A549 (cell line): ENCODE measurements around the gene FAM78A. TPM values are rescaled to one million over a fixed set of nuclear protein-coding genes. Genes with fewer than 3 reads are reported as not detected.

ENCODE experiments used
- ATAC-seq, 2 experiments: fragments of 200-7000 bp in 1 of 2; fragments of >200 bp in 1 of 2; cut with Nextera tagmentation in 1 of 2; cut with Tn5 transposase in 1 of 2; 3 replicates each; pipeline versions ENCODE4 v1.8.0 to v1.9.1; 2018 to 2020; ENCODE audit warnings: mild to moderate bottlenecking in 1 of 2, moderate library complexity in 1 of 2
- CTCF ChIA-PET: fragments of 300-600 bp; sonication (Branson Sonifier 250); formaldehyde crosslinking; extraction: SDS; loops from one replicate; lab custom pipeline; 2021; ENCODE audit warnings: antibody characterized with exemption, inconsistent platforms; lab: Yijun Ruan, JAX
- POLR2A ChIA-PET: fragments of 350-600 bp; formaldehyde crosslinking; extraction: SDS; loops from one replicate; lab custom pipeline; 2021; ENCODE audit warnings: antibody characterized with exemption, inconsistent platforms; lab: Yijun Ruan, JAX
- DNase-seq, 2 experiments: peaks; one replicate each; pipeline versions ENCODE4 v3.0.0 to v3.0.0-alpha.2; 2011 to 2016; ENCODE audit warnings: low read depth in 1 of 2, low spot score in 1 of 2
- FAIRE-seq: peaks from 2 replicates; lab custom pipeline; 2011; peaks lifted over from hg19 to GRCh38; lab: Jason Lieb, UNC
- H3K27ac ChIP-seq, 2 experiments: fragments of >200 bp; sonication (Bioruptor Twin); formaldehyde crosslinking; 3 replicates each; pipeline ENCODE4 v1.5.1; 2016 to 2017
- H3K4me1 ChIP-seq: fragments of >200 bp; sonication (Bioruptor Twin); formaldehyde crosslinking; 3 replicates; pipeline ENCODE4 v1.6.1; 2016
- H3K4me2 ChIP-seq: fragments of >200 bp; sonication (Bioruptor Twin); formaldehyde crosslinking; 3 replicates; pipeline ENCODE4 v1.6.1; 2016
- H3K4me3 ChIP-seq: fragments of >200 bp; sonication (Bioruptor Twin); formaldehyde crosslinking; 3 replicates; pipeline ENCODE4 v1.5.1; 2016
- H3K9me3 ChIP-seq: fragments of >200 bp; sonication (Bioruptor Twin); formaldehyde crosslinking; 3 replicates; pipeline ENCODE4 v1.6.1; 2016
- ATOH8 ChIP-seq: fragments of 250-450 bp; sonication (Bioruptor Pico); IDR thresholded peaks from 2 replicates; pipeline ENCODE4 v1.5.0; 2020; ENCODE audit warnings: low read depth, mild to moderate bottlenecking, moderate library complexity
- BCL3 ChIP-seq: fragments of >200 bp; sonication (Bioruptor Twin); formaldehyde crosslinking; IDR thresholded peaks from 3 replicates; pipeline ENCODE4 v1.6.1; 2016
- ESRRA ChIP-seq: fragments of 150-350 bp; IDR thresholded peaks from 2 replicates; pipeline ENCODE4 v1.6.1; 2014; ENCODE audit warnings: mild to moderate bottlenecking, low read length, borderline replicate concordance
- FOSL2 ChIP-seq, 2 experiments: fragments of 450-650 bp in 1 of 2; fragments of >200 bp in 1 of 2; sonication (Bioruptor Twin) in 1 of 2; formaldehyde crosslinking; IDR thresholded peaks; 2 replicates each; pipeline versions ENCODE4 v1.5.0 to v1.6.1; 2016 to 2020; ENCODE audit warnings: mild to moderate bottlenecking in 1 of 2, moderate library complexity in 1 of 2
- KDM5A ChIP-seq: fragments of 200-600 bp; sonication (generic); IDR thresholded peaks from 2 replicates; pipeline ENCODE4 v1.6.1; 2016; ENCODE audit warnings: antibody characterized with exemption, mild to moderate bottlenecking
- PHF8 ChIP-seq: fragments of 200-600 bp; sonication (generic); IDR thresholded peaks from 2 replicates; pipeline ENCODE4 v1.6.1; 2016; ENCODE audit warnings: low read depth, mild to moderate bottlenecking, antibody characterized with exemption, moderate library complexity, borderline replicate concordance
- POLR2A ChIP-seq: IDR thresholded peaks from 2 replicates; pipeline ENCODE4 v1.6.1; 2012; ENCODE audit warnings: mild to moderate bottlenecking, low read length
- RAD21 ChIP-seq, 2 experiments: fragments of >200 bp in 1 of 2; sonication (Bioruptor Twin) in 1 of 2; formaldehyde crosslinking in 1 of 2; IDR thresholded peaks in 1 of 2; conservative IDR thresholded peaks in 1 of 2; 2 replicates in 1 of 2; 3 replicates in 1 of 2; pipeline ENCODE4 v1.6.1; 2012 to 2018; ENCODE audit warnings: inconsistent platforms in 1 of 2
- RARB ChIP-seq: fragments of 250-450 bp; sonication (Bioruptor Pico); IDR thresholded peaks from 2 replicates; pipeline ENCODE4 v1.8.0; 2021; ENCODE audit warnings: mild to moderate bottlenecking, moderate library complexity
- SREBF2 ChIP-seq: fragments of 450-650 bp; IDR thresholded peaks from 2 replicates; pipeline ENCODE4 v1.6.1; 2014; ENCODE audit warnings: mild to moderate bottlenecking, moderate library complexity
- TFCP2L1 ChIP-seq: fragments of 250-450 bp; sonication (Bioruptor Pico); IDR thresholded peaks from 2 replicates; pipeline ENCODE4 v1.5.0; 2021; ENCODE audit warnings: mild to moderate bottlenecking
- ZNF302 ChIP-seq: fragments of 250-450 bp; sonication (Bioruptor Pico); IDR thresholded peaks from 2 replicates; pipeline ENCODE4 v1.9.0; 2021; ENCODE audit warnings: inconsistent platforms, mild to moderate bottlenecking, moderate library complexity
- WGBS: methylation state at CpG from one replicate; pipeline ENCODE4 v1.1.6; 2017; ENCODE audit errors: missing lambda C conversion rate; 5-methylcytosine and 5-hydroxymethylcytosine counted together
- polyA plus RNA-seq, 4 experiments: library from polyadenylated mRNA; depleted of rRNA in 3 of 4; stranded (reverse); fragments of >200 nt; fragmentation: RNase III in 1 of 4; extraction: RNeasy Plus Mini Kit Qiagen cat#74134 plus additional on column Dnase treatment in 1 of 4; gene quantifications; 2 replicates in 3 of 4; 3 replicates in 1 of 4; pipeline ENCODE4 v1.2.3, GENCODE V29; 2011 to 2017
- TF ChIP-seq, protein P1 (sequence below): fragments of 150-350 bp; IDR thresholded peaks from 2 replicates; pipeline ENCODE4 v1.6.1; 2014; ENCODE audit warnings: low read depth, mild to moderate bottlenecking, low read length
- TF ChIP-seq, protein P2 (sequence below): IDR thresholded peaks from 2 replicates; pipeline ENCODE4 v1.6.1; 2012; ENCODE audit warnings: low read depth, borderline replicate concordance
- TF ChIP-seq, protein P3 (sequence below): fragments of >200 bp; sonication (Bioruptor Twin); formaldehyde crosslinking; IDR thresholded peaks from 3 replicates; pipeline ENCODE4 v1.5.1; 2016
- TF ChIP-seq, protein P4 (sequence below): fragments of >200 bp; sonication (Bioruptor Twin); formaldehyde crosslinking; IDR thresholded peaks from 2 replicates; pipeline ENCODE4 v1.6.1; 2016

FAM78A gene
- polyA plus RNA-seq, 2 of the 4 experiments (the other 2 are of a cell fraction): 0.44 to 0.50 TPM

GRCh38 chr9:131296906-131297500, 20.7 kb upstream of the FAM78A start:
- POLR2A ChIA-PET: no interaction called here
- ATAC-seq (no peak), FAIRE-seq (no peak), DNase-seq (no peak)
- H3K4me1 ChIP-seq: no peaks in the 10 kb centered on the region
- no peak overlapping the region for H3K4me2 ChIP-seq
- TF ChIP-seq, protein P1, sequence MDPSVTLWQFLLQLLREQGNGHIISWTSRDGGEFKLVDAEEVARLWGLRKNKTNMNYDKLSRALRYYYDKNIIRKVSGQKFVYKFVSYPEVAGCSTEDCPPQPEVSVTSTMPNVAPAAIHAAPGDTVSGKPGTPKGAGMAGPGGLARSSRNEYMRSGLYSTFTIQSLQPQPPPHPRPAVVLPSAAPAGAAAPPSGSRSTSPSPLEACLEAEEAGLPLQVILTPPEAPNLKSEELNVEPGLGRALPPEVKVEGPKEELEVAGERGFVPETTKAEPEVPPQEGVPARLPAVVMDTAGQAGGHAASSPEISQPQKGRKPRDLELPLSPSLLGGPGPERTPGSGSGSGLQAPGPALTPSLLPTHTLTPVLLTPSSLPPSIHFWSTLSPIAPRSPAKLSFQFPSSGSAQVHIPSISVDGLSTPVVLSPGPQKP: no peak
- TF ChIP-seq SREBF2: no peak
- 67% methylated on average over 8 of the region's 8 CpGs for WGBS
- no peaks in the 10 kb centered on the region for H3K9me3 ChIP-seq
- CTCF ChIA-PET: interaction anchor here (0.6 to 6.1 kb wide), 4 partner anchors 10 to 217 kb away, joined by 3 to 28 read pairs (median 4); no protein-coding TSS in a partner anchor
- H3K4me3 ChIP-seq: no peak overlapping the region
- H3K27ac ChIP-seq: no peak overlapping the region

DNA sequence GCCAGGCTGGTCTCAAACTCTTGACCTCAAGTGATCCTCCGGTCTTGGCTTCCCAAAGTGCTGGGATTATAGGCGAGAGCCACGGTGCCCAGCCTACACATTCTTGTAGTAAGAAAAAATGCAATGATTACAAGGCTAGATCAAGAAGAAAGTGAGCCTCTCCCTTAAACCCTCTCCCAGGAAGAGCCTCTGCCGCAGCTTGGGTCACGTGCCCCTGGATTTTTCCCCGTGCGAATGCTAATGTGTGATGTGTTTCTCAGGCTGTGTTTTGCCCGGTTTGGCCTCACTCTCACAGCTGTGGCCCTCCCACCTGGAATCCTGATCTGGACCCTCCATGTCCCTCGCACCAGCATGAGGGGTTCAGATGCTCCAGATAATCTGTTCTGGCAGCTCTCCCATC, 20.1 kb upstream of the FAM78A start:
- ChIA-PET CTCF (interaction anchor here (0.6 to 6.1 kb wide), 3 partner anchors 9 to 216 kb away, joined by 3 to 28 read pairs (median 4); no protein-coding TSS in a partner anchor), POLR2A (no interaction called here)
- Histone ChIP-seq H3K4me1 (no peaks in the 10 kb centered on the region), H3K9me3 (no peaks in the 10 kb centered on the region), H3K27ac (no peak overlapping the region), H3K4me2 (no peak overlapping the region), H3K4me3 (no peak overlapping the region)
- FAIRE-seq (no peak), ATAC-seq (no peak), DNase-seq (no peak)
- TF ChIP-seq, protein P2, sequence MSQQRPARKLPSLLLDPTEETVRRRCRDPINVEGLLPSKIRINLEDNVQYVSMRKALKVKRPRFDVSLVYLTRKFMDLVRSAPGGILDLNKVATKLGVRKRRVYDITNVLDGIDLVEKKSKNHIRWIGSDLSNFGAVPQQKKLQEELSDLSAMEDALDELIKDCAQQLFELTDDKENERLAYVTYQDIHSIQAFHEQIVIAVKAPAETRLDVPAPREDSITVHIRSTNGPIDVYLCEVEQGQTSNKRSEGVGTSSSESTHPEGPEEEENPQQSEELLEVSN: no peak
- TF ChIP-seq RARB (CRISPR knock-in tag) (no peak), ATOH8 (CRISPR knock-in tag) (no peak), RAD21 (conservative IDR thresholded peaks at IDR 0.05 in 1 of 2, IDR thresholded peaks at IDR 0.05 in 1 of 2) (no peak), POLR2A (no peak), BCL3 (no peak), FOSL2 (IDR thresholded peaks at IDR 0.05) (no peak), FOSL2 (CRISPR knock-in tag; IDR thresholded peaks at IDR 0.05) (no peak), TFCP2L1 (CRISPR knock-in tag) (no peak), ZNF302 (no peak), KDM5A (no peak), PHF8 (no peak), ESRRA (no peak), SREBF2 (no peak)
- TF ChIP-seq, protein P3, sequence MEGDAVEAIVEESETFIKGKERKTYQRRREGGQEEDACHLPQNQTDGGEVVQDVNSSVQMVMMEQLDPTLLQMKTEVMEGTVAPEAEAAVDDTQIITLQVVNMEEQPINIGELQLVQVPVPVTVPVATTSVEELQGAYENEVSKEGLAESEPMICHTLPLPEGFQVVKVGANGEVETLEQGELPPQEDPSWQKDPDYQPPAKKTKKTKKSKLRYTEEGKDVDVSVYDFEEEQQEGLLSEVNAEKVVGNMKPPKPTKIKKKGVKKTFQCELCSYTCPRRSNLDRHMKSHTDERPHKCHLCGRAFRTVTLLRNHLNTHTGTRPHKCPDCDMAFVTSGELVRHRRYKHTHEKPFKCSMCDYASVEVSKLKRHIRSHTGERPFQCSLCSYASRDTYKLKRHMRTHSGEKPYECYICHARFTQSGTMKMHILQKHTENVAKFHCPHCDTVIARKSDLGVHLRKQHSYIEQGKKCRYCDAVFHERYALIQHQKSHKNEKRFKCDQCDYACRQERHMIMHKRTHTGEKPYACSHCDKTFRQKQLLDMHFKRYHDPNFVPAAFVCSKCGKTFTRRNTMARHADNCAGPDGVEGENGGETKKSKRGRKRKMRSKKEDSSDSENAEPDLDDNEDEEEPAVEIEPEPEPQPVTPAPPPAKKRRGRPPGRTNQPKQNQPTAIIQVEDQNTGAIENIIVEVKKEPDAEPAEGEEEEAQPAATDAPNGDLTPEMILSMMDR: no peak
- TF ChIP-seq, protein P4, sequence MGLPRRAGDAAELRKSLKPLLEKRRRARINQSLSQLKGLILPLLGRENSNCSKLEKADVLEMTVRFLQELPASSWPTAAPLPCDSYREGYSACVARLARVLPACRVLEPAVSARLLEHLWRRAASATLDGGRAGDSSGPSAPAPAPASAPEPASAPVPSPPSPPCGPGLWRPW: no peak
- WGBS: 60% methylated on average over 9 of the region's 9 CpGs
